GM19455 (cell line): ENCODE data around the gene CSMD2.

Experiments used
- ATAC-seq: cut with Tn5 transposase; IDR thresholded peaks from one replicate; pipeline ENCODE4 v1.9.1; 2021; ENCODE audit not compliant: unreplicated experiment

The CSMD2 gene

DNA sequence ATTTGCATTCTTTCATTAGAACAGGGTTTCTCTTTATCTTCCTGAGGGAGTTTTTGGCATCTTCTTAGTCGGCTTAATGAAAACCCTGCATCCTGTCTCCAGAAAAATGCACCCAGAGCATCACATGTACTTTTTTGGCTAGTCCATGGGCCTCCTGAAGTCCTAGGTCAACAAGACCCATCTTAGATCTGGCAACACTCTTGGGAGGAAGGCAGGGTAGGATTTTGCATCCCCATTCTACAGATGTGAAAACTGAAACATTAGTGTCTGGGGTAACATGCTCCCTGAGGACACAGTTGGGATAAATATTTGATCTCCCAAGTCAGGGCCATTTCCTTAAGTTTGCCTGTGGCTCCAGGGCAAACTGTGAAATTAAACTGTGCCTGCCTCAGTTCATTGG is 341.2 kb downstream of the CSMD2 start:
- no peak for ATAC-seq

GRCh38 chr1:33823401-33823800 is 341.6 kb downstream of the CSMD2 start:
- no peak for ATAC-seq

- no peak for ATAC-seq
These were observed 342.6 kb downstream of the CSMD2 start for GRCh38 chr1:33822396-33822795.

DNA sequence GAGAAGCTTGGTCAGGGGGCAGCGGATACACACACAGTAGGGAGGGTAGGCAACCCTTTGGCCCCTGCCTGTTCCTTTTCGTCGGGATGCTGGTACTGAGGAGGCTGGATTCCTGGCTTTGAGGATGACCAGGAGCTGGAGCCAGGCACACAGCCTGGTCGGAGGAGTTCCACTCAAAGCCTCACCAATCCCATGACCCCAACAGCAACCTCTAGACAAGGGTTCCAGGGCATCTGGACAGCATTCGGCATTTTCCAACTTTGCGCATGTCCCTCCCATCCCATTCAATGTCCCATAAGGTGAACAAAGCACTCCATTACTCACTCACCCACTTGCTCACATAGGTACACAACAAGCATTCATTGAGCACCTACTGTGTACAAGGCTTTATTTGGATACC is 343.7 kb downstream of the CSMD2 start:
- no peak for ATAC-seq

DNA sequence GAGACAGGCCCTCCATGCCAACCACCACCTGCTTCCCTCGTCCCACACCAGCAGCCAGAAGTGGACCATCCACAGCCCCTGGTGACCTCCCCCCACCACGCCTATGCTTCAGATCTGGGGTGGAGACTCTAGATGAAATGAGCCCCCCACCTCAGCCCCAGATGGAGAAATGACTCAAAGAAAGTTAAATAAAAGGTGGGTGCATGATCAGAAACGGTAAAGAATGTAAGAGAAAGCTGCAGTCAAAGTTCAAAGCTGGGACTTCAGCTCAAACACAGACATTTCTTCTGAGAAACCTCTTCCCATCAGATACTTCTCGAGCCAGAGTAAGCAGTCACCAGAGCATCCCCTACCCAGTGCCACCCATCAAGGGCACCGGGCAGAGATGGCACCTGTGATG is 344.2 kb downstream of the CSMD2 start:
- ATAC-seq, result no peak

DNA sequence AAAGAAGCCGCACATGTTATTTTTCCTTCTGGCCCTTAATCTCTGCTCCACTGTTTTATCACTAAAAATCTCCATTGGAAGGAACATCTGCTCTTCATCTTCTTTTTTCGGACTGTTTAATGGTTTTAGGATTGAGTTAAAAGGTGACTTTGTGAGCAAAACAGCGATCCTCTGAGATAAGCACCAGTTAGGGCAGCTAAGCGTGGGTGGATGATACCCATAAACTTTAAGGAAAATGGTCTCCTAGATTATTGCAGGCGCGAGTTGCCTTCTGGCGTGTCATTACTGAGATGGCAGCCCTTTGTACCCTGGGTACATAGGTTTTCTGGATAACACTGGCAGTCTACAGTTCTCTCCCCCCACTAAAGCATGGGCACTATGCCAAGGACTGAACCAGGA is 345.1 kb downstream of the CSMD2 start:
- no peak for ATAC-seq

DNA sequence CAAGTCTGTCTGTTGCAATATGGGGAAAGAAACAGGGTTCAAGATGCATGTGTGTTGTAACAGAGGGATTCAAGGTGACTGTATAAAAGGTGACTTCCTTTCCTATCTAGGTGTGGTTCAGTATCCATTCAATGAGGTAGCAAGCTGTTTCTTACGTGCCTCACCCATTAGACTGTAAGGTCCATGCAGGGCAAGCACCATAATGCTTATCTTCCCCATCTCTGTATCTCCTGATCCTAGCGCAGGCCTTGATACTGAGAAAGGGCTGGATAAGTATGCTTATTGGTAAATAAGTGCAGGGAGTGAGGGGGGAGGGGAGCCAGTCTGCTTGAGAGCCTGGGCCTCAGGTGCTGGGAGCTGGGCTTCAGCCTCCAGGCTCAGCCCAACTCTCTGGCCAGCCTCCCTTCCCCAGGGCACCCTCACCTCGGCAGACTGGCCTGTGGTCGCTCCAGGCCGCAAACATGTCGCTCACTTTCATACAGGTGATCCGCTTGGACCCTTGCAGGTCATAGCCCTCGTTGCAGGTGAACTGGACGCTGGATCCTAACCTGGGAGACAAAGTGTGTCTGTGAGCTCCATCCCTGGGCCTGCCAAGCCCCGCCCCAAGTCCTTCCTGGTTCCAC is 345.6 kb downstream of the CSMD2 start:
- no peak for ATAC-seq

- ATAC-seq, result no peak
These were observed 347.0 kb downstream of the CSMD2 start for GRCh38 chr1:33818071-33818470.

- no peak for ATAC-seq
These were observed 350.0 kb downstream of the CSMD2 start for GRCh38 chr1:33815061-33815460.

- no peak for ATAC-seq
These were observed 350.9 kb downstream of the CSMD2 start for GRCh38 chr1:33814166-33814565.

DNA sequence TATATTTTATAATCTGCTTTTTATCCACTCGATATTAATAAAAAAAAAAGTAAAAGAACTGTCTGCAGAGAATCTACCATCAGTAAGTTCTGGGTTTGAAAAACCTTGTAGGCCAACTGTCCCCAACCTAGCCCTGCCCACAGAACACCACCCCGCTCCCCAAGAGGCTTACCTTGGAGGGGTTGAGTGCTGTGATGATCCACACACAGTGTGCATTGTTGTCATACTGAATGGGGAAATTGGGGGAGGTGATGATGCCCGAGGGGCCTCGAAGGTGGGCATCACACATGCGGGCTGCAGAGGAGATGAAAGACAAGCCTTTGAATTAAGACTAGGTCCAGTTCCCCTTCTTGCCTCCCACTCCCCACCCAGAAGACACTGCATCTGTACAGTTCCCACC is 354.5 kb downstream of the CSMD2 start:
- ATAC-seq, result no peak

DNA sequence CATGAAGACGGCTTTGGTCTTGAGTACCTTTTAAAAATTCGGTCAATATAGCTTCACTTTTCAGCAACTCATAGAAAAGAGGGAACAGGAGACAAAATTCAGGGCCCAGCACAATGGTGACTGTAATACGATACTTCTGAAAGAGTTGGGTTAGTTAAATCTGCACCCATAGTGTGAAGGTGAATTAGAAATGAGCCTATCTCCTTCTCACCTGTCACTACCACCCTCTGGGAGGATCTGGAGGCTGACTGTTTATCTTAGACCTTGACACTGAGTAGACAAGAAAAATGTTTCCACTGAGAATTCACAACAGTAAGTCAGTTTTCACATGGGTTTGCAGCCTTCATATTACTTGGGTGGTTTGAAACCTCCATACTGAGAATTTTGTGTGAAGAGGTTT is 359.0 kb downstream of the CSMD2 start:
- ATAC-seq, result no peak

DNA sequence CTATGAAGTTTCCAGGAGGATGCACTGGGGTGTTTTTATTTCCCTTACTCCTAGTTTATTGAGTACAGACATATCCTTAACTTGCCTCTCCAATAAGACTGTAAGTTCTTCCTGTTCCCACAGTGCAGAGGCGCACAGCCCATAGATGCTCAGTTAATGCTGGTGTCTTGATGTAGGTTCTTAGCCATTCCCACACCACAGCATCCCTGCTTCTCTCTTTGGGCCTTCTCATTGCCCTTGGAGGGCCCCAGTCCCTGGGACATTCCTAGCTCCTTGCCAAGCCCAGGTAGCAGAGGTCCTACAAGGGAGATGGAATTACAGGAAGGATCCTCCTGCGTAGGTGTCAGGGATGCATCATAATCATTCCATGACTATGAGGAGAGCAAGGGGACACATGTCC is 362.8 kb downstream of the CSMD2 start:
- ATAC-seq, result no peak

GRCh38 chr1:33797849-33798248 is 367.2 kb downstream of the CSMD2 start:
- no peak for ATAC-seq

GRCh38 chr1:33792651-33793050 is 372.4 kb downstream of the CSMD2 start:
- ATAC-seq, result no peak

DNA sequence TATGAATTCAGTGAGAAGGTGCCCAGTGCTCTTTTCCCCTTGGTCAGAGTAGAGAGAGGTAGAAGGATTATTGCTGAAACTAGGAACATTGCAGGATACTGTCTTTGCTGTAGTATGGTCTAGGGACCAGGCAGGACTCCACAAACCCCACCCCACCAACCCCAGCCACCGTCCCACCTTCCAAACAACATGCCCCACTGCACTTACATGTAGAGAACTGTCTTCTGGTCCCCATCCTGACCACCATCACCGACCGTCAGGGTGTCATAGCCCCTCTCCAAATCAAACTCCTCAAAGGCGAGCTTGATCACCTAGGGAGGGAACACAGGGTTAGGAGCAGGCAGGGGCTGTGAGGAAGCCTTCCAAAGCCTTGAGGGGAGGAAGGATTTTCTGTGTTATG is 372.8 kb downstream of the CSMD2 start:
- no peak for ATAC-seq

- no peak for ATAC-seq
These were observed 373.8 kb downstream of the CSMD2 start for GRCh38 chr1:33791251-33791650.

DNA sequence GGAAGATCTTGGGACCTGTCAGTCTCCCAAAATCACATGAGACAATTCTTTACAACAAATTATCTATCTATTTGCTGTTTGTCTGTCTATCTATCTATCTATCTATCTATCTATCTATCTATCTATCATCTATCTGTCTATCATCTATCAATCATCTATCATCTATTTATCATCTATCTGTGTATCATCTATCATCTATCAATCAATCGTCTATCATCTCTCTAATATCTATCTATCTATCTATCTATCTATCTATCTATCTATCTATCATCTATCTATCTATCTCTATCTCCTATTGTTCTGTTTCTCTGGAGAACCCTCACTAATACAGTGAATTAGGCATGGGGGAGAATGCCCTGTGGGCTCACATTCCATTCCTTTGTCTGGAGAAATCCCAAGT is 374.5 kb downstream of the CSMD2 start:
- ATAC-seq, result no peak

DNA sequence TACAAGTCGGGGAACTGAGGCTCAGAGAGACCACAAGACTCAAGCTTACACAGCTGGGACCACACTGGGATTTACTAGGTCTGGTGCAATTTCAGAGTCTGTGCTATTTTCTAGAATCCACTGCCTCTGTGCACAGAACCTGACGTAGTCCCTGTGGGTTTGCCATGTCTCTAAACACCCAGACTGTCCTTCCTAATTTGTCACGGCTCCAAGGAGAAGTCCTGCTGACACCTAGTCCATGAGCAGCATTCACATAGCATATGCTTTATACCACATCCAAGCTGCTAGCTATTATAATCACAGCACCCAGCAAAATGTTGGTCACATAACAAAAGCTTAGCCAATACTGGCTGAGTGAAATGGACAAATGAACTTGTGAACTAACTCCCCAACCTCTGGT is 380.2 kb downstream of the CSMD2 start:
- no peak for ATAC-seq

DNA sequence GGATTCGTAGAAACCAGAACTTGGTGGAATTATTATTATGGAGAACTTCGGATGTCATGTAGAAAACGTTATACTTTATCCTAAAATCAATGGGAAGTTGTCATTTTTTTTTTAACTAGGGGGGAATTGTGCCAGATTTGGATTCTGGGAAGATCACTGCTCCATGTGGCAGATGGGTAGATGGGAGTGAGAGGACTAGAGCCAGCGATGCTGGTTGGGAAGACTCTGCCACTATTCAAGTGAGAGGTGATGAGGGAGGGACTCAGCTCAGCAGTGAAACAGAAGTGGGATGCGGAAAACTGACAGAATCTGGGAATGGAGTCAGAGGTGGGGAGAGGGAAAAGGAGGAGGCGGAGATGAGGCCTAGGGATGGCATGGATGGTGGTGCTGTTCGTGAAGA is 382.3 kb downstream of the CSMD2 start:
- ATAC-seq, result no peak

DNA sequence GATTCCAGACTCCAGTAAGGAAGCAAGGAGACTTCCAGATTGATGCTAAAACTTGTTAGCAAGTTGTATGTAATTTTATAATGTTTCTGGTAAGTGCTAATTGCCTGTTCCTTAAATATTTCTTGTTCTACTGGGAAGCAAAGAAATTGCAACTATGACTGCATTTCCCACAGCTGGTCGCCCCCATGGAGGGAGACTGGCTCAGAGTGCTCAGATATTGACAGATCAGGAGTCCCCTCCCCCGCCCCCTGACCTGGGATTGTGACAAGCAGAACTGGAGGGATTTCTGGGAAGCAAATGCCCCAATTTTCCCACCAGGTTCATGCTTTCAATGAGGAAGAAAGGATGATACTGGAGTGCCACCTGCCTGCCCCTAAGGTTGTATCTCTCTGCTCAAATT is 383.4 kb downstream of the CSMD2 start:
- no peak for ATAC-seq

DNA sequence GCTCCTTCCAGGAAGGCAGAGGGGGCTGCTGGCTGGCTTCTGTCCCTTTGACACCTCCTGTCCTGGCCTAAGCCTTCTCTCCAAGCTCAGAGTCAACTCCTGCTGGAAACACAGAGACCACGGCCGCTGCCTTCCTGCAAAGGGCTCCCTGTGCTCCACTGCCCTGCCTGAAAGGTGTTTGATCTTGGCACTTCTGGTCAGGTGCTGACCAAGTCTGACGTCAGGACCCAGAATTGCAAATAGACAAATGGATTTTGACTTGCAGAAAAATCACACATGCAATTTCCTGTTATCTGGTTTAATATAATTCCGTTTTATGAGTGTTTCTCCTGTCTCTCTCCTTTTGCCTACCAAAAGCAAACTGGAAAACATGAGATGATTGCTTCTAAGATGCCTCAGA is 387.7 kb downstream of the CSMD2 start:
- no peak for ATAC-seq

DNA sequence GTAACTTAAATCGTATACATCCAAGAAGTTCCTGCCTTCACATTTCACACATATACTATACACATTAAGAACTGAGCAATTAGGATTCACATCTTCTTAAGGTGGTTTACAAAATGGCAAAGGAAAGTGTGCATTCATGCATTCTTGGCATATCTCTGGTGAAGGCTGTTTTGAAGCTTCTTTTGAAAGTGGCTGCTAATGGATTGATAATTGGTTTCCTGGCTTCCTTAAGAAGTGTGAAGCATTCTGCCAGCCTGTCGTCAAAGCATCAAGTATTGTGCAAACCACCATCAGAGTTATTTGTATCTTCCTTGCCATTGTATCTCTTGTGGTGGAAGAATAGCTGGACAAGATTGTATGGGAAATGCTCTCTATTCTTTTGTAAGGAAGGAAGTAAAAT is 396.2 kb downstream of the CSMD2 start:
- ATAC-seq, result no peak

GRCh38 chr1:33768106-33768505 is 396.9 kb downstream of the CSMD2 start:
- no peak for ATAC-seq
